Mesenchymal stem cell (in vitro differentiated cells and primary cell): ENCODE results near the gene ST7L.

Source experiments
- DNase-seq: peaks from one replicate; pipeline ENCODE4 v3.0.0-alpha.2; 2013
- H2AFZ ChIP-seq: one replicate; pipeline ENCODE4 v1.6.1; 2013; ENCODE audit warnings: low read depth, mild to moderate bottlenecking, control low read depth, inconsistent platforms, low read length, moderate library complexity
- H2AK5ac ChIP-seq: 2 replicates; pipeline ENCODE4 v1.6.1; 2013; ENCODE audit warnings: low read length, moderate library complexity, mild to moderate bottlenecking, inconsistent platforms; ENCODE audit not compliant: severe bottlenecking
- H2BK120ac ChIP-seq: one replicate; pipeline ENCODE4 v1.6.1; 2013; ENCODE audit warnings: low read depth, mild to moderate bottlenecking, inconsistent platforms, low read length, moderate library complexity
- H2BK12ac ChIP-seq, 2 experiments: one replicate each; pipeline ENCODE4 v1.6.1; 2013; ENCODE audit warnings: inconsistent platforms in 2 of 2, low read length in 2 of 2, mild to moderate bottlenecking in 2 of 2, moderate library complexity in 2 of 2, control low read depth in 1 of 2
- H2BK15ac ChIP-seq: one replicate; pipeline ENCODE4 v1.6.1; 2013; ENCODE audit warnings: mild to moderate bottlenecking, low read depth, inconsistent platforms; ENCODE audit not compliant: poor library complexity, severe bottlenecking
- H2BK5ac ChIP-seq: 2 replicates; pipeline ENCODE4 v1.6.1; 2013; ENCODE audit warnings: low read depth, mild to moderate bottlenecking, low read length, control low read depth, inconsistent platforms; ENCODE audit not compliant: poor library complexity, severe bottlenecking
- H3K14ac ChIP-seq, 2 experiments: one replicate each; pipeline ENCODE4 v1.6.1; 2013; ENCODE audit warnings: inconsistent platforms in 2 of 2, low read length in 2 of 2, control low read depth in 1 of 2, mild to moderate bottlenecking in 1 of 2, moderate library complexity in 1 of 2
- H3K18ac ChIP-seq, 2 experiments: one replicate each; pipeline ENCODE4 v1.6.1; 2013; ENCODE audit warnings: inconsistent platforms in 2 of 2, low read length in 2 of 2, control low read depth in 1 of 2, low read depth in 1 of 2, mild to moderate bottlenecking in 1 of 2
- H3K23ac ChIP-seq, 2 experiments: one replicate each; pipeline ENCODE4 v1.6.1; 2013; ENCODE audit warnings: inconsistent platforms in 2 of 2, low read length in 2 of 2, mild to moderate bottlenecking in 2 of 2, moderate library complexity in 2 of 2, control low read depth in 1 of 2
- H3K27ac ChIP-seq: 2 replicates; pipeline ENCODE4 v1.5.1; 2013; ENCODE audit warnings: mild to moderate bottlenecking, moderate library complexity, low read length, control low read depth, inconsistent platforms; ENCODE audit not compliant: poor library complexity, severe bottlenecking
- H3K27me3 ChIP-seq, 2 experiments: 2 replicates each; pipeline versions ENCODE4 v1.6.1 to v1.7.0; 2013; ENCODE audit warnings: low read length in 2 of 2, mild to moderate bottlenecking in 2 of 2, moderate library complexity in 2 of 2, control low read depth in 1 of 2, inconsistent platforms in 1 of 2; ENCODE audit not compliant: control insufficient read depth in 1 of 2, insufficient read depth in 1 of 2
- H3K36me3 ChIP-seq, 2 experiments: 2 replicates each; pipeline versions ENCODE4 v1.6.1 to v1.7.0; 2013; ENCODE audit warnings: low read length in 2 of 2, control low read depth in 1 of 2, inconsistent platforms in 1 of 2, low read depth in 1 of 2, mild to moderate bottlenecking in 1 of 2; ENCODE audit not compliant: insufficient read depth in 2 of 2, control insufficient read depth in 1 of 2
- H3K4ac ChIP-seq, 2 experiments: one replicate each; pipeline ENCODE4 v1.6.1; 2013; ENCODE audit warnings: inconsistent platforms in 2 of 2, low read length in 2 of 2, mild to moderate bottlenecking in 2 of 2, moderate library complexity in 2 of 2, control low read depth in 1 of 2, low read depth in 1 of 2
- H3K4me1 ChIP-seq: 2 replicates; pipeline ENCODE4 v1.6.1; 2013; ENCODE audit warnings: low read depth, low read length, control low read depth; ENCODE audit not compliant: control insufficient read depth, insufficient read depth
- H3K4me2 ChIP-seq: 2 replicates; pipeline ENCODE4 v1.6.1; 2013; ENCODE audit warnings: low read length, mild to moderate bottlenecking, inconsistent platforms; ENCODE audit not compliant: poor library complexity, severe bottlenecking
- H3K4me3 ChIP-seq, 2 experiments: 2 replicates each; pipeline versions ENCODE4 v1.5.1 to v1.7.0; 2013; ENCODE audit warnings: low read length in 2 of 2, mild to moderate bottlenecking in 2 of 2, control low read depth in 1 of 2, low read depth in 1 of 2; ENCODE audit not compliant: insufficient read depth in 1 of 2
- H3K79me1 ChIP-seq: replicated peaks from 2 replicates; pipeline ENCODE4 v1.6.1; 2013; ENCODE audit warnings: mild to moderate bottlenecking, control low read depth, low read length, inconsistent platforms; ENCODE audit not compliant: poor library complexity, severe bottlenecking
- H3K9ac ChIP-seq: 2 replicates; pipeline ENCODE4 v1.7.0; 2013; ENCODE audit warnings: mild to moderate bottlenecking, low read length, moderate library complexity
- H3K9me3 ChIP-seq: 2 replicates; pipeline ENCODE4 v1.7.0; 2013; ENCODE audit warnings: mild to moderate bottlenecking, low read length; ENCODE audit not compliant: control insufficient read depth
- H4K8ac ChIP-seq: one replicate; pipeline ENCODE4 v1.6.1; 2013; ENCODE audit warnings: inconsistent platforms, mild to moderate bottlenecking, low read length, moderate library complexity
- H4K91ac ChIP-seq: one replicate; pipeline ENCODE4 v1.6.1; 2013; ENCODE audit warnings: mild to moderate bottlenecking, low read length, inconsistent platforms
- WGBS: methylation state at CpG from one replicate; pipeline ENCODE4 v1.1.7; 2013; ENCODE audit warnings: mixed read lengths; 5-methylcytosine and 5-hydroxymethylcytosine counted together

The ST7L gene

DNA sequence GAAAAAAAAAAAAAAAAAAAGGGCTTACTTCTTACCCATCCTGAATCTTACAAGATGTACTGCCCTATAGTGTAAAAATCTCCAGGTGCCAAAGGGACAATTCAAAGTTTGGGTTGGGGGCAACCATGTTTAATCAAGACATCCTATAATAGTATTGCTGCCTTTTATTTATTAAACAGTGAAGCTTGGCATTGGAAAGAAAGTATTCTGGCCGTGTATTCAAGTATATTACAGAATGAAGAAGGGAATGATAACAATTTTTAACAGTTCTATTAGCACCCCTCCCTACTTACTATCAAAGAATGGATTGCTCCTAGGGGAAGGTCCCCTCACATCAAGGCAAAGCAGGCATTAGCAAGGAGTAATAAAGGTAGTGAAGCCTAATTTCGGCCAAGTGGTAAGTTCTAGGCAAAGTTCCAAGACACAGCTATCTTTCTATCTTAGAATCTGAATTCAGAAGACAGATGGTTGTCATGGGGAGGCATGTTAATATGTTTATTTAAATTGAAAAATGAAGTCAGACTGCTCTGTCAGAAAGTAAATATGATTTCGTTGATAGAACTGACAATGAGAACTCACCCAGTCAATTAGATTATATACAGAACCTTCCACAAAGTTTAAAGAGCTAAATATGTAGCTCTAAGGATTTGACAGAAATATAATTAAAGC, 24.6 kb downstream of the ST7L start:
- H3K27me3 ChIP-seq: no peaks in the 10 kb centered on the region
- no peak overlapping the region for H2BK120ac ChIP-seq
- peaks cover 11% of the 10 kb centered on the region for H3K9me3 ChIP-seq
- H3K27ac ChIP-seq: no peak overlapping the region
- H3K14ac ChIP-seq: no peak overlapping the region
- peaks cover 12 to 83% of the 10 kb centered on the region in 2 experiments for H3K36me3 ChIP-seq
- no peak overlapping the region for H4K91ac ChIP-seq
- H3K4me2 ChIP-seq: no peak overlapping the region
- 100% methylated on average over 1 of the region's 3 CpGs for WGBS
- H2BK5ac ChIP-seq: no peak overlapping the region
- DNase-seq: no peak
- no peak overlapping the region for H2AFZ ChIP-seq
- H2BK15ac ChIP-seq: no peak overlapping the region
- no peaks in the 10 kb centered on the region for H3K4me1 ChIP-seq
- no peak overlapping the region for H3K23ac ChIP-seq
- no peak overlapping the region for H3K9ac ChIP-seq
- no peak overlapping the region for H3K18ac ChIP-seq
- no peak overlapping the region for H3K4ac ChIP-seq
- peaks cover 7% of the 10 kb centered on the region for H3K79me1 ChIP-seq
- no peak overlapping the region for H4K8ac ChIP-seq
- no peak overlapping the region for H2AK5ac ChIP-seq
- no peak overlapping the region for H3K4me3 ChIP-seq
- H2BK12ac ChIP-seq: no peak overlapping the region

DNA sequence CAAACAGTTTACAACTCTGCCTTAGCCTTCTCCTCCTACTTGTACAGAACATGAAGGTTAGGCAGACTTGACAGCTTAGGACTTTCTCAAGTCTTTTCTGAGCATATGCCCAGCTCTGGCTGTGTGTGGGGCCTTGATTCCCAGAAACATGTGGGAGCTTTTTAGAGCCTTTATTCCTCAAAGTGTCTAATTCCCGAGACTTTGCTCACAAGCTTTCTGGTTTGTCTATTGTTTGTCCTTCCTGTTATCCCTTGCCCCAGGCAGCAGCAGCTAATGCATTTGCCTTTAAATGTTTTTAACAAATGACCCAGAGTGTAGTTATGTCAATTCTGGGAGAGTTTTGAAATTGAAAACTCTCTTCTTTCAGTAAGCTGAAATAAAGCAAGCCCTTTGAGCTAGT, 29.2 kb downstream of the ST7L start:
- Histone ChIP-seq H3K18ac (no peak overlapping the region), H3K9ac (no peak overlapping the region), H3K27ac (no peak overlapping the region), H3K36me3 (peaks cover 9 to 69% of the 10 kb centered on the region in 2 experiments), H3K79me1 (no peaks in the 10 kb centered on the region), H2AFZ (no peak overlapping the region), H4K8ac (no peak overlapping the region), H2AK5ac (no peak overlapping the region), H3K27me3 (no peaks in the 10 kb centered on the region), H2BK5ac (no peak overlapping the region), H3K14ac (no peak overlapping the region), H4K91ac (no peak overlapping the region), H3K4me3 (no peak overlapping the region), H2BK15ac (no peak overlapping the region), H3K9me3 (peaks cover 15% of the 10 kb centered on the region), H2BK12ac (no peak overlapping the region), H3K4me1 (no peaks in the 10 kb centered on the region), H3K4ac (no peak overlapping the region), H3K23ac (no peak overlapping the region), H3K4me2 (no peak overlapping the region), H2BK120ac (no peak overlapping the region)
- 100% methylated on average over 1 of the region's 1 CpG for WGBS
- no peak for DNase-seq

DNA sequence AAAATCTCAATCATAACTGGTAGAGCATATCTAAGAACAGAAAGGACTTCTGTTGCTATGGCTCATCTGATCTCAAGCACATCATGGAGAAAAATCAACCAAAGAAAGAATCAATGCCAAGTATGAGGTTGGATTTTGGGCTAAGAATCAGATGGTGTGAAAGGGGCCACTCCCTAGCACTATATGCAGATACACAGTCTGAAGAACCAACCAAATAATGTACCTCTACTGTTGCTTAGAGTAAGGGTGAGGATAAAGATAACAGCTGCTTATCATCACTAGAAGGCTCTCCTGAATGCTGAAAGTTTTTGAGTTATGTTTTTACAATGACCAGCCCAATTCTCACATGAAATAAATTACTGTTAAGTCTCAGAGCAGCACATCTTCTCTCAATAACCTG, 35.6 kb downstream of the ST7L start:
- H3K4me3 ChIP-seq: no peak overlapping the region
- no peak for DNase-seq
- no peak overlapping the region for H2BK12ac ChIP-seq
- no peak overlapping the region for H2BK15ac ChIP-seq
- H2BK120ac ChIP-seq: peak overlapping the region; percentile 19
- H3K14ac ChIP-seq: no peak overlapping the region
- H3K27ac ChIP-seq: no peak overlapping the region
- H2AFZ ChIP-seq: no peak overlapping the region
- H2AK5ac ChIP-seq: no peak overlapping the region
- no peaks in the 10 kb centered on the region for H3K27me3 ChIP-seq
- H4K91ac ChIP-seq: no peak overlapping the region
- H3K36me3 ChIP-seq: peaks cover 9 to 54% of the 10 kb centered on the region in 2 experiments
- H3K4me1 ChIP-seq: no peaks in the 10 kb centered on the region
- peaks cover 2% of the 10 kb centered on the region for H3K79me1 ChIP-seq
- peaks cover 4% of the 10 kb centered on the region for H3K9me3 ChIP-seq
- no peak overlapping the region for H3K4me2 ChIP-seq
- H3K18ac ChIP-seq: no peak overlapping the region
- no peak overlapping the region for H3K9ac ChIP-seq
- H4K8ac ChIP-seq: no peak overlapping the region
- H3K23ac ChIP-seq: no peak overlapping the region
- no peak overlapping the region for H3K4ac ChIP-seq
- H2BK5ac ChIP-seq: no peak overlapping the region

DNA sequence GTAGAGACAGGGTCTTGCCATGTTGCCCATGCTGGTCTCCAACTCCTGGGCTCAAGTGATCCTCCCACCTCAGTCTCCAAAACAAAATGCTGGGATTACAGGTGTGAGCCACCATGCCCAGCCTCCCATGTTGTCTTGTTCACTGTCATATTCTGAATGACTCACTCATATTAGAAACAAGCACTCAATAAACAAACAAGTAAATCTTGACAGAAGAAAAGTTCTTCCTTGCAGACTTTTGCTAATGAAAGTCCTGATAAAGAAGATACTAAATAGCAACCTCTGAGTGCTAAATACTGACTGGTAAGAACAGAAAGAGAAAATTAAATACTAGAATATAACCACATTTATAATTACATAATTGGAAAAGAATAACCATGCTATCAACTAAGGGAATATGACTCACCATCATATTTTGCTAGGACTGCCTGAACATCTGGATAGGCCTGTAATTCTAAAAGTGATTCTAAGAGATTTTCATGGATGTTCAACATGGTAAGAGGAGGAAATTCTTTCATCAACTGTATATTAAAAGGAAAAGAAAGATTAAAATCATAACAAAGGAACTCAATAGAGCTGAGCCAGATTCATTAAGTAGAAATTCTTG, 37.3 kb downstream of the ST7L start:
- Histone ChIP-seq H3K18ac (no peak overlapping the region), H3K79me1 (peaks cover 2% of the 10 kb centered on the region), H3K36me3 (peaks cover 5 to 58% of the 10 kb centered on the region in 2 experiments), H3K9me3 (no peaks in the 10 kb centered on the region), H3K14ac (no peak overlapping the region), H3K9ac (no peak overlapping the region), H2BK5ac (no peak overlapping the region), H4K8ac (no peak overlapping the region), H2BK120ac (no peak overlapping the region), H2AK5ac (no peak overlapping the region), H2BK15ac (no peak overlapping the region), H3K4me1 (no peaks in the 10 kb centered on the region), H4K91ac (no peak overlapping the region), H3K4me2 (no peak overlapping the region), H3K23ac (no peak overlapping the region), H3K27ac (no peak overlapping the region), H3K4ac (no peak overlapping the region), H3K27me3 (no peaks in the 10 kb centered on the region), H3K4me3 (no peak overlapping the region), H2BK12ac (no peak overlapping the region), H2AFZ (no peak overlapping the region)
- DNase-seq: no peak
